Urothelium cell line (cell line): ENCODE data around the gene SGMS1.
"Not testable (repeated sequence)": the region's sequence is repeated elsewhere in the genome, so short reads cannot be mapped to it uniquely, and the experiment has no call there.

ENCODE experiments used
- DNase-seq: peaks from one replicate; pipeline ENCODE4 v3.0.0; 2011; ENCODE audit warnings: low spot score, mixed read lengths
- FAIRE-seq: peaks from 2 replicates; lab custom pipeline; 2011; peaks lifted over from hg19 to GRCh38; lab: Jason Lieb, UNC

The SGMS1 gene

GRCh38 chr10:50355693-50356480 lies 267.9 kb downstream of the SGMS1 start:
- not testable (repeated sequence) for FAIRE-seq, DNase-seq

- no peak for FAIRE-seq
- no peak for DNase-seq
Measured at GRCh38 chr10:50351483-50352146, 272.1 kb downstream of the SGMS1 start.

GRCh38 chr10:50350366-50350765 lies 273.4 kb downstream of the SGMS1 start:
- DNase-seq (no peak), FAIRE-seq (no peak)

GRCh38 chr10:50349554-50349953 lies 274.2 kb downstream of the SGMS1 start:
- FAIRE-seq: peak; percentile 63
- DNase-seq: no peak

DNA sequence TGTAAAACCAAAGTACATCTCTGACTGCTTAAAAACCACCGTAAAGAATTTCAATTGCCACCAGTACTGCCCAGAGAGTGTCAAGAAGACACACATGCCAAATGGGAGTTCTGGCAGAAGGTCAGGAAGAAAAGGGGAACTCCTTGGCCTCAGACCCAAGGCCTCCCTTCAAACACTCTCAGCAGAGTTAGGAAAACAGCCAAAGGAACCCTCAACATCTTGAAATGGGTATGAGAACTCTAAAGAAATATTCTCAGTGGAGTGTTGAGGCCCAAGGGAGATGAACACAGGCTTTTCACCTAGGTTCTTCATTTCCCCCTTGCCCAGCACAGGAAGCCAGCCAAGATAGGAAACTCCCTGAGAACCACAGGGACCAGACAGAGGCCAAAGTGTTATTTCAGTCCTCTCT lies 276.4 kb downstream of the SGMS1 start:
- DNase-seq (no peak), FAIRE-seq (no peak)

GRCh38 chr10:50346942-50347341 lies 276.8 kb downstream of the SGMS1 start:
- DNase-seq (no peak), FAIRE-seq (no peak)

DNA sequence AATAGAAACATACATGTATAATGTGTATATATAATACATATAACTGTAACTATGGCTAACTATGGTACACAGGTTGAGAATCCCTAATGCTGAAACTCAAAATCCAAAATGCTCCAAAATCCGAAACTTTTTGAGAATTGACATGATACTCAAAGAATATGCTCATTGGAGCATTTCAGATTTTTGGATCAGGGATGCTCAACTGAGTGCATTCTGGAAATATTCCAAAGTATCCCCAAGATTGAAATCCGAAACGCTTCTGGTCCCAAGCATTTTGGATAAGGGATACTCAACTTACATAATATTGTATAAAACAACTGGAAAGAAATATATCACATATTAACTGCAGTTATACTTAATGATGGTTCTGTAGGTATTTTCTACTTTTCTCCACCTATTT lies 278.2 kb downstream of the SGMS1 start:
- FAIRE-seq: no peak
- no peak for DNase-seq

DNA sequence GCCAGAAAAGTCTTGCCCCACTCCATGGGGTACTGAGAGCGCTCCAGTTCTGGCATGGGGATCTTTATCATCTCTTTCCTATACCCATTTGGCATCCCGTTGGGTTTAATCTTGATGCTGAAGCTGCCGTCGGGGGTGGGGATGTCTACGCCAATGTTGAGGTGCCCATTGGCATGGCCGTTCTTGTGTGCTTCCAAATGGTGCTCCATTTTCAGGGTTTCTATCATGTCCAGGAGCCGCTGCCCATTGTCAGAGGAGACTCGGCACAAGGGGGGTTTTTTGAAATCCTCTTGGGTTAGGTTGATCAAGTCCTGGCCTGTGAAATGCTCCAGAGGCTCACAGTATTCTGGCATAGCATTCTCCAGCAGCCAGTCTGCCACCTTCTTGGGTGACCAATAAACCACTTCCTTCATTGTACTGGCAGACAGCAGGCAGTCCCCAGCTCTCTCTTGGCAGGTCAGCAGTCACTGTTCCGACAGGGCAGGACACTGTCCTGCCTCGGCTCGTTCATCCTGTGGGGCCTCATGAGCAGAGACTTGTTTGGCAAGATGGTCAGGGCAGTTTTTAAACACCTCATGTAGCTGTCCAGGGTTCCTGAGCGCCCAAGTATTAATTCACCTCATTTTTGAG lies 279.9 kb downstream of the SGMS1 start:
- DNase-seq (no peak), FAIRE-seq (no peak)

- no peak for DNase-seq
- no peak for FAIRE-seq
Measured at GRCh38 chr10:50341987-50342386, 281.8 kb downstream of the SGMS1 start.

DNA sequence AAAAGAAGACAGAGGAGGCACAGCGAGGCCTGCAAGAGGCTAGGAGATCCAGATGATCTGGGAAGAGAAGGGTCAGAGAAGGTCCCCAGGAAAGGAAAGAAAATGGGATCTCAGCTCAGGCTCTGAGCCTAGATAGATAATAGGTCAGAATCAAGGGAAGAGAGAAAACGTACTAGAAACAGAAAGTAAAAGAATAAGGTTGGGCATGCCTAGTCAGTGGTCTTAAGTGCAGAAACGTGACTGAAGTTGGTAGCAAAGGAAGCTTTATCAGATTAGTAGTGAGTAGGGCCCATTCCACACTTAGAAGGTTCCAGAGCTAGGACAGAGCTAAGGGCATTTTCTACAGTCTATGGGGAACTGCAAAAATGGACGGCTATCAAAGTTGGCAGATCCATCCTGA lies 287.6 kb downstream of the SGMS1 start:
- DNase-seq: no peak
- FAIRE-seq: no peak

DNA sequence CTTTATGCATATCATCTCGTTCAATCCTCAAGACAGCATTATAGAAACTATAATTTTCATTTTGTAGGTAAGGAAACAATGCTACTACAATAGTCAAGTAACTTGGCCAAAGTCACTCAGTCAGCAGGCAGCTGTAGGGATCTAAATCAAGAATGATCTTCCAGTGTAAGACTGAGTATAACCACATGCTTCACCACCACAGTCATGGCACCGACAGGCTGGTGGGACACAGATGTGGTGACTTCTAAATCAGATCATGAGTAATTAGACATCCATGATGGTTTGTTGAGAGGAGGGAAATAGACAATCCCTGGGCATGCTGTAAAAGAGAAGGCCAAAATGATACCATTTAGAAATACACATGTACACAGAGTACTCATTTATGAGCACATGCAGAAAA lies 288.4 kb downstream of the SGMS1 start:
- no peak for DNase-seq
- no peak for FAIRE-seq

GRCh38 chr10:50334273-50334672 lies 289.5 kb downstream of the SGMS1 start:
- DNase-seq (no peak), FAIRE-seq (no peak)

- DNase-seq (no peak), FAIRE-seq (no peak)
Measured at GRCh38 chr10:50333872-50334271, 289.9 kb downstream of the SGMS1 start.

- no peak for FAIRE-seq
- DNase-seq: no peak
Measured at GRCh38 chr10:50332108-50332842, 291.5 kb downstream of the SGMS1 start.

DNA sequence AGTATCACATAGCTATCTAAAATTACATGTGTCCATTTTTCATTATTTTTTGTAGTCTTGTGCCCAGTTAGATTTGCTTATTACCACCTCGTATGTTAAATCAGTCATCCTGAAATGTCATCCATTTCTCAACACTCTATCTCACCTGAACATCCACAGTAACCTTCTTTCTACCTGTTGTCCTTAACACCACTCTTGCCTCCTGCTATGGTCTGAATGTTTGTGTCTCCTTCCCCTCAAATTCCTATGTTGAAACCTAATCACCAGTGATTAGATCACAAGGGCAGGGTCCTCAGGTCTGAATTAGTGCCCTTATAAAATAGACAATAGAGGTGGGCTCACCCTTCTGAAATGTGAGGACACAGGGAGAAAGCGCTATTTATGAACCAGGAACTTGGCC lies 292.3 kb downstream of the SGMS1 start:
- FAIRE-seq (peak; percentile 69), DNase-seq (no peak)

- FAIRE-seq (no peak), DNase-seq (peak; percentile 21)
Measured at GRCh38 chr10:50326757-50327701, 296.7 kb downstream of the SGMS1 start.

GRCh38 chr10:50326172-50326555 lies 297.6 kb downstream of the SGMS1 start:
- DNase-seq (no peak), FAIRE-seq (no peak)

DNA sequence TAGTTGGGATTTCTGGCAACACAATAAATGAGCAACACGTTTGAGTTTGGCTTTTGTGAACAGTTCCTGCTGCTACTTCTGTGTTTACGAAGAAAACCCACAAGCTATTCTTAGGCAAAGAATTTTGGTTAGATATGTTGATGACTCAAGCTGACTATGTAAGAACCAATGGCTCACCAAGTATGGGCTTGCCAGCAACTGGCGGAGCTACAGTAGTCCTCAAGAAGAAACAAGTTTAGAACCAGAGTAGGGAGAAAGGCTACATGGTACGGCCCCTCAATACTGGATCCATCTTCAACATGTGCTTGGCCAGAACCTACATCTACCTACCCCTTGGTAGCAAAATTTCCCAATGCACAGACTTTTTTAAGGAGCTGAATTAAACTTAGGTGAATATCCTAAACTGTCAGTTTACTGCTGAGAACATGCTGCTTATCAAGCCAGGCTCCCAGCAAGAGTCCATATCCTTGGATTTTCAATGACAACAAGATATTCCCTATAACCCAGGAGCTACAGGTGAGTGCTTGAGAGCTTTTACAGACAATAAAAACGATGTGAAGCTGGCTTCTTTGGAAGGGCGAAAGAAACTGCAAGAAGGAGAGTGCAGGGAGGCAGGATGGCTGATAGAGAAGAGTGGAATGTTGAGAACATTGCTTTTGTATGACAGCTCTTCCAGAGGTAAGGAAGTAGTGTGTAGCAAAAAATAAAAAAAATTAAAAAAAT lies 298.1 kb downstream of the SGMS1 start:
- FAIRE-seq: no peak
- peak; percentile 81 for DNase-seq

- FAIRE-seq (no peak), DNase-seq (no peak)
Measured at GRCh38 chr10:50324680-50325393, 298.9 kb downstream of the SGMS1 start.
